Measurements from ENCODE around the gene KCTD5. TPM values are rescaled to one million over a fixed set of nuclear protein-coding genes. Genes with fewer than 3 reads are reported as not detected.
"Not testable (repeated sequence)": the region's sequence is repeated elsewhere in the genome, so short reads cannot be mapped to it uniquely, and the experiment has no call there.

The KCTD5 gene
- total RNA-seq, 4 donors from 2014 or later = 4.6 to 21.6 (median 12.7) TPM

- intact Hi-C loops (cut with DNase I; ENCODE audit: low total_unique reads) = no loop called here
- H3K4me1 ChIP-seq = peaks cover 0 to 3% of the 10 kb centered on the region in 2 donors
These were observed 9.0 kb upstream of the KCTD5 start for GRCh38 chr16:2673066-2673999.

DNA sequence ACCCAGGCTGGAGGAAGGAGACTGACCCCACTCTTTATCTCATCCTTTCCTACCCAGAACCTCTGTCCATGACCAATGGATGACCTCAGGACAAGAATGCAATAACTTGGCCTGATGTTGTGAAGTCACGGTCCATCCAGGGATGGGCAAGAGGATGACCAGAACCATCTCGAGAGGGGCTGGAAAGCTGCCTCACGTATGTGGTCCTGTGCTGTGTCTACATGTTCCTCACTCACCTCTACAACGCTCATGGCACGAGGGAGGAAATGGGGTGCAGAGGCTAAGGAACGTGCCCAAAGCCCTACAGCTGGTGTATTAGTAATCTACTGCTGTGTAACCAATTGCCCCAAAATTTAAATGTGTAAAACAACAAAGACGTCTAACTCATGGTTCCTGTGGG lies 7.3 kb upstream of the KCTD5 start:
- Histone ChIP-seq H3K27ac (no peak overlapping the region), H3K27me3 (no peaks in the 10 kb centered on the region), H3K36me3 (no peaks in the 10 kb centered on the region), H3K4me1 (peaks cover 0 to 3% of the 10 kb centered on the region in 2 donors), H3K9me3 (no peaks in the 10 kb centered on the region), H3K4me3 (no peak overlapping the region)
- DNase-seq = no peak
- TF ChIP-seq, protein P1, sequence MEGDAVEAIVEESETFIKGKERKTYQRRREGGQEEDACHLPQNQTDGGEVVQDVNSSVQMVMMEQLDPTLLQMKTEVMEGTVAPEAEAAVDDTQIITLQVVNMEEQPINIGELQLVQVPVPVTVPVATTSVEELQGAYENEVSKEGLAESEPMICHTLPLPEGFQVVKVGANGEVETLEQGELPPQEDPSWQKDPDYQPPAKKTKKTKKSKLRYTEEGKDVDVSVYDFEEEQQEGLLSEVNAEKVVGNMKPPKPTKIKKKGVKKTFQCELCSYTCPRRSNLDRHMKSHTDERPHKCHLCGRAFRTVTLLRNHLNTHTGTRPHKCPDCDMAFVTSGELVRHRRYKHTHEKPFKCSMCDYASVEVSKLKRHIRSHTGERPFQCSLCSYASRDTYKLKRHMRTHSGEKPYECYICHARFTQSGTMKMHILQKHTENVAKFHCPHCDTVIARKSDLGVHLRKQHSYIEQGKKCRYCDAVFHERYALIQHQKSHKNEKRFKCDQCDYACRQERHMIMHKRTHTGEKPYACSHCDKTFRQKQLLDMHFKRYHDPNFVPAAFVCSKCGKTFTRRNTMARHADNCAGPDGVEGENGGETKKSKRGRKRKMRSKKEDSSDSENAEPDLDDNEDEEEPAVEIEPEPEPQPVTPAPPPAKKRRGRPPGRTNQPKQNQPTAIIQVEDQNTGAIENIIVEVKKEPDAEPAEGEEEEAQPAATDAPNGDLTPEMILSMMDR (IDR thresholded peaks at IDR 0.05) = no peak
- no peak for TF ChIP-seq POLR2A (IDR thresholded peaks at IDR 0.05)
- intact Hi-C loops (cut with DNase I; ENCODE audit: low total_unique reads) = no loop called here

More at GRCh38 chr16:2673066-2673999, 9.0 kb upstream of the KCTD5 start:
- Histone ChIP-seq H3K27ac (peak overlapping the region; percentile 72 to 78), H3K36me3 (no peaks in the 10 kb centered on the region), H3K27me3 (no peaks in the 10 kb centered on the region), H3K9me3 (no peaks in the 10 kb centered on the region), H3K4me3 (peak overlapping the region; percentile 55 to 65)
- TF ChIP-seq POLR2A (IDR thresholded peaks at IDR 0.05) = peak; percentile 58 to 63
- TF ChIP-seq, protein P1 (IDR thresholded peaks at IDR 0.05) = peak in 1 of 4 experiments; percentile 26
- DNase-seq = peak; percentile 94 to 96

DNA sequence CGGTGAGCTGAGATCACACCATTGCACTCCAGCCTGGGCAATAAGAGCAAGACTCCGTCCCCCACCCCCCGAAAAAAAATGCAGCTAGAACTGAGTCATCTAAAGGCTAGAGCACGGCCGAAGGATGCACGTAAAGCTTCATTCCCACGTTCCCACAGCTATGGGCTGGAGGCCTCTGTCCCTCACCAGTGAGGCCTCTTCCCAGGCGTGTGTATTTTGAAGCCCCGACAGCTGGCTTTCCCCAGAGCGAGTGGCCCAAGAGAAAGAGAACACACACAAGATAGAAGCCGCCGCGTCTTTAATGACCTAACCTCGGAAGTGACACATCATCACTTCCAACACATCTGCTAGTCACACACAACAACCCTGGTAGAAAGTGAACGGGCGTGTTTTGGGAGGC lies 6.6 kb upstream of the KCTD5 start:
- Histone ChIP-seq H3K27ac (no peak overlapping the region), H3K36me3 (no peaks in the 10 kb centered on the region), H3K27me3 (no peaks in the 10 kb centered on the region), H3K4me1 (peaks cover 0 to 3% of the 10 kb centered on the region in 2 donors), H3K9me3 (no peaks in the 10 kb centered on the region), H3K4me3 (no peak overlapping the region)
- intact Hi-C loops (cut with DNase I; ENCODE audit: low total_unique reads) = no loop called here
- no peak for DNase-seq
- TF ChIP-seq, protein P1 (IDR thresholded peaks at IDR 0.05) = no peak
- no peak for TF ChIP-seq POLR2A (IDR thresholded peaks at IDR 0.05)

DNA sequence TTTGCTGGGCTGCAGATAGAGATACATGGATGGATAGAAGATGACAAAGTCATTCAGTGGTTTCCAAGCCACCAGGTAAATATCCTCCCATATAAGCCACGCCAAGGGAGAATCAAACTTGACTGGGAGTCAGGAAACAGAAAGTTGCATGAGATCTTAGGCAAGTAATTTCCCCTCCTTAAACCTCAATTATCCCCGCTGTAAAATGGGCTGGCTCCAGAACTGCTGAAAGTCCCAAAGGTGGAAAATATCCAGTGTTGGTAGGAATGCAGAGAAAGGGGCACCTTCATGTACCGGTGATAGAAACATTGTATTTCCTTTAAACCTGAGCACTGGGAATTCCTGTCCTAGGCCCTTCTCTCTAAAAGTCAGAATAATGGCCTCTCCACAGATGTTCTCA lies 5.4 kb upstream of the KCTD5 start:
- H3K9me3 ChIP-seq; H3K36me3 ChIP-seq; H3K4me1 ChIP-seq; intact Hi-C loops (cut with DNase I; ENCODE audit: low total_unique reads); H3K4me3 ChIP-seq; H3K27ac ChIP-seq; H3K27me3 ChIP-seq; DNase-seq: not testable (repeated sequence)

DNA sequence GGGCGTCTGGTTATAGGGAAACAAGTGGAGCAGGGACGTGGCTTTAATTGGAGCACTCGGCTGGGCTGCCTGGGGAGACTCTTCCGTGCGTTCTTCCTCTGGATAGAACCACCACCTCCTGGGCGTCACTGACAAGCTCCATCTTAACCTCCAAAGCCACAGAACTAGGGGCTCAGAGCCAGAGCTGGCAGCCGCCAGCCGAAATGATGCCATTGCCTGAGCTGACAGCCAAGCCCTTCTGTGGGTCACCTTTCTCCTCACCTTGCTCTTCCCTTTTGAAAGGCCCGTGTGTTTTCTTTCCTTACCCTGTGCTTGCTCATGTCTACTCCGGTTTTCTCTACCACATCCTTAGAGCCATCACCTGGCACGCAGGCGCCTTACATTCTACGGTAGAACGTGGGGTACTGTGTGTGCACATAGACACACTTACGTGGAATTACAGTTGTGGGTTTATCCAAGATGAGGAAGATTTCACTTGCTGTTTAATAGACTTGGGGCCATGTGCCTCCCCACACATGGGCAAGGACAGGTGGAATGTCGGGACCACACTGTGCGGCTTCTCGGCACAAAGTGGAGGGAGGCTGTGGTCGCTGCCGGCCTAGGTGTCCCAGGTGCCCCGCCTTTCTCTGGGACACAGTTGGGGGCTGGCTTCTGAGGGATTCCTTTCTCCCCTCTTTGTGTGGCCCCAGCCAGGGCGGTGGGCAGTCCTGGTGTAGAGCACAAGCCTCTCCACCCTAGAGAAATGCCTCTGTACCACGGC lies 3.9 kb upstream of the KCTD5 start:
- H3K4me1 ChIP-seq; DNase-seq; H3K36me3 ChIP-seq; H3K27me3 ChIP-seq; H3K4me3 ChIP-seq; intact Hi-C loops (cut with DNase I; ENCODE audit: low total_unique reads); H3K9me3 ChIP-seq; H3K27ac ChIP-seq: not testable (repeated sequence)

GRCh38 chr16:2679902-2680301 lies 2.4 kb upstream of the KCTD5 start:
- H3K27me3 ChIP-seq; H3K36me3 ChIP-seq; DNase-seq; intact Hi-C loops (cut with DNase I; ENCODE audit: low total_unique reads); H3K27ac ChIP-seq; H3K9me3 ChIP-seq; H3K4me3 ChIP-seq; H3K4me1 ChIP-seq: not testable (repeated sequence)

DNA sequence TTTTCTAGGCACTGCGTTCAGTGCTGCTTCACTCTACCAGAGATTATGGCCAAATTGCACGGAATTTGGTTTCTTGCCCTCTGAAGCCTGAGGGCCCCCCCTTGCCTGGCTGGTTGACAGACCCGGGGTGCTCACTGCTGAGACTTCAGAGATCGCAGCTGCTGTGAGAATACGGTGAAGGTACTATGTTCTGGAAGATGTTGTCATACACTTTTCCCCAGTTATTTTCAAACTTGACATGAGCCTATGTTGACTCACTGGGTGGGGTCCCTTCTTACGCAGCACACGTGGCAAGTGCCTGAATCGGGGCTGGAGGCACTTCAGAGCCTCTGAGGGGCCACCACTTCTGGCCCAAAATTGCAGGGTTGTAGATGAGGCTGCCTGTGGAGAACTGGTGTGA lies 2.0 kb upstream of the KCTD5 start:
- DNase-seq; H3K27ac ChIP-seq; H3K36me3 ChIP-seq; H3K4me3 ChIP-seq; H3K4me1 ChIP-seq; H3K27me3 ChIP-seq; intact Hi-C loops (cut with DNase I; ENCODE audit: low total_unique reads); H3K9me3 ChIP-seq: not testable (repeated sequence)

DNA sequence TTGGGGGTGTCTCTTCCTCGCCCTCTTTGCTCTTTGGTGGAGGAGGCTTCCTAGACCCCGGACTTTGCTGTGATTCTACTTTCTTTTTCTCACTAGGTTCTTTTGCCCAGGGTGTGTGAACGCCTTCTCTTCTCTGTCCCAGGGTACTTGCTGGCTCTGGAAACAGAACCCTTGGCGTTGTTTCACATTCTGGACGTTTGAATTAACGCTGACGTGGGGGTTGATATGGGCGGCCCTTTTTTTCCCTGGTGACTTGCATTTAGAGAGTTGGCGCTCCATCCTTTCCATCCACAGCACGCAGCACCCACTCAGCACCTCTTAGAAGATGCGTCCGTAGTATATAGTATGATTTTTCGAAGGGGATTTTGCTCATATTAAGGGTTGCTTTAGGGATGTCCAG lies 718 bp downstream of the KCTD5 start:
- H3K9me3 ChIP-seq; intact Hi-C loops (cut with DNase I; ENCODE audit: low total_unique reads); DNase-seq; H3K36me3 ChIP-seq; H3K27me3 ChIP-seq; H3K4me1 ChIP-seq: not testable (repeated sequence)
- Histone ChIP-seq H3K27ac (peak overlapping the region; percentile 65 to 81), H3K4me3 (peak overlapping the region; percentile 67 to 96)

- H3K4me3 ChIP-seq; H3K27me3 ChIP-seq; H3K36me3 ChIP-seq; H3K4me1 ChIP-seq; DNase-seq; intact Hi-C loops (cut with DNase I; ENCODE audit: low total_unique reads); H3K9me3 ChIP-seq; H3K27ac ChIP-seq: not testable (repeated sequence)
These were observed 3.8 kb downstream of the KCTD5 start for GRCh38 chr16:2686075-2686474.
